SK-N-MC (cell line): Measurements from ENCODE around the gene IL1A.
"Not testable (repeated sequence)": the region's sequence is repeated elsewhere in the genome, so short reads cannot be mapped to it uniquely, and the experiment has no call there.

Experiments
- DNase-seq: peaks from one replicate; pipeline ENCODE4 v3.0.0-alpha.2; 2011; ENCODE audit warnings: low read depth, low spot score
- H3K27ac ChIP-seq: fragments of 200-600 bp; sonication (generic); 2 replicates; pipeline ENCODE4 v1.5.1; 2016; ENCODE audit warnings: mixed run types
- H3K36me3 ChIP-seq: fragments of 200-600 bp; sonication (generic); 2 replicates; pipeline ENCODE4 v1.6.1; 2017; ENCODE audit warnings: antibody characterized with exemption, low read length, mixed read lengths; ENCODE audit not compliant: insufficient read depth
- H3K4me3 ChIP-seq: fragments of 200-600 bp; sonication (generic); 2 replicates; pipeline ENCODE4 v1.5.1; 2016
- H3K9ac ChIP-seq: fragments of 200-600 bp; sonication (generic); 2 replicates; pipeline ENCODE4 v1.8.0; 2017; ENCODE audit warnings: mixed run types, mixed read lengths; ENCODE audit not compliant: insufficient read length
- H3K9me3 ChIP-seq: fragments of 200-600 bp; sonication (generic); 2 replicates; pipeline ENCODE4 v1.6.1; 2017; ENCODE audit warnings: low read depth, mild to moderate bottlenecking, antibody characterized with exemption, low read length, moderate library complexity, mixed read lengths
- EZH2 ChIP-seq: fragments of 200-600 bp; sonication (generic); IDR thresholded peaks from one replicate; pipeline ENCODE4 v1.6.1; 2017; ENCODE audit warnings: antibody characterized with exemption
- FOXP2 ChIP-seq: optimal IDR thresholded peaks from 2 replicates; pipeline ENCODE3; 2011; ENCODE audit warnings: mild to moderate bottlenecking, moderate library complexity; ENCODE audit not compliant: insufficient read depth; ENCODE audit errors: extremely low read length, control extremely low read depth
- POLR2AphosphoS5 ChIP-seq: IDR thresholded peaks from 2 replicates; pipeline ENCODE4 v1.6.1; 2012; ENCODE audit warnings: mild to moderate bottlenecking, low read depth, low read length, borderline replicate concordance

Gene IL1A

GRCh38 chr2:112784199-112785189 lies at the start of gene IL1A:
IL1A (minus strand) TSS chr2:112784493; CDS start chr2:112783770, 723 bp downstream.
- no peak within 1 kb of the TSS for H3K4me3 ChIP-seq
- TF ChIP-seq POLR2AphosphoS5, result no peak
- no peak for TF ChIP-seq FOXP2
- TF ChIP-seq EZH2, result no peak
- no peak for DNase-seq

GRCh38 chr2:112833976-112834375 lies 49.7 kb upstream of the IL1A start:
- Histone ChIP-seq H3K9ac (no peak overlapping the region), H3K36me3 (no peaks in the 10 kb centered on the region), H3K4me3 (no peak overlapping the region), H3K9me3 (no peaks in the 10 kb centered on the region), H3K27ac (no peak overlapping the region)
- TF ChIP-seq EZH2 (no peak), FOXP2 (no peak), POLR2AphosphoS5 (no peak)
- no peak for DNase-seq

More at GRCh38 chr2:112784199-112785189, at the start of gene IL1A:
- no peaks in the 10 kb centered on the region for H3K36me3 ChIP-seq
- no peak within 1 kb of the TSS for H3K27ac ChIP-seq
- H3K9me3 ChIP-seq, result no peaks in the 10 kb centered on the region
- H3K9ac ChIP-seq, result no peak within 1 kb of the TSS

GRCh38 chr2:112833639-112833931 lies 49.3 kb upstream of the IL1A start:
- H3K4me3 ChIP-seq, H3K27ac ChIP-seq, H3K36me3 ChIP-seq, DNase-seq, H3K9me3 ChIP-seq, H3K9ac ChIP-seq: not testable (repeated sequence)

- Histone ChIP-seq H3K9ac (no peak overlapping the region), H3K4me3 (no peak overlapping the region), H3K27ac (no peak overlapping the region), H3K36me3 (no peaks in the 10 kb centered on the region), H3K9me3 (no peaks in the 10 kb centered on the region)
- DNase-seq, result no peak
- TF ChIP-seq POLR2AphosphoS5 (no peak), EZH2 (no peak), FOXP2 (no peak)
Measured at GRCh38 chr2:112832841-112833638, 48.7 kb upstream of the IL1A start.

GRCh38 chr2:112831946-112832840 lies 47.9 kb upstream of the IL1A start:
- Histone ChIP-seq H3K4me3 (no peak overlapping the region), H3K27ac (no peak overlapping the region), H3K9ac (no peak overlapping the region), H3K36me3 (no peaks in the 10 kb centered on the region), H3K9me3 (no peaks in the 10 kb centered on the region)
- TF ChIP-seq POLR2AphosphoS5 (no peak), EZH2 (no peak), FOXP2 (no peak)
- DNase-seq, result no peak

- Histone ChIP-seq H3K9me3 (no peaks in the 10 kb centered on the region), H3K27ac (no peak overlapping the region), H3K9ac (no peak overlapping the region), H3K4me3 (no peak overlapping the region), H3K36me3 (no peaks in the 10 kb centered on the region)
- no peak for DNase-seq
- TF ChIP-seq EZH2, result no peak
- TF ChIP-seq FOXP2, result no peak
- TF ChIP-seq POLR2AphosphoS5, result no peak
Measured at GRCh38 chr2:112831513-112831845, 47.2 kb upstream of the IL1A start.

GRCh38 chr2:112830682-112831512 lies 46.6 kb upstream of the IL1A start:
- TF ChIP-seq POLR2AphosphoS5, result no peak
- TF ChIP-seq EZH2, result no peak
- TF ChIP-seq FOXP2, result no peak
- Histone ChIP-seq H3K27ac (no peak overlapping the region), H3K9ac (no peak overlapping the region), H3K36me3 (no peaks in the 10 kb centered on the region), H3K4me3 (no peak overlapping the region), H3K9me3 (no peaks in the 10 kb centered on the region)
- no peak for DNase-seq
